ENCODE data around the gene PSMA5.

The PSMA5 gene

GRCh38 chr1:109354929-109355328, 71.3 kb downstream of the PSMA5 start:
- DNase-seq (ENCODE audit: extremely low spot score) = no peak
- POLR2A ChIA-PET = no interaction called here
- CTCF ChIA-PET = no interaction called here
- TF ChIP-seq, protein P1, sequence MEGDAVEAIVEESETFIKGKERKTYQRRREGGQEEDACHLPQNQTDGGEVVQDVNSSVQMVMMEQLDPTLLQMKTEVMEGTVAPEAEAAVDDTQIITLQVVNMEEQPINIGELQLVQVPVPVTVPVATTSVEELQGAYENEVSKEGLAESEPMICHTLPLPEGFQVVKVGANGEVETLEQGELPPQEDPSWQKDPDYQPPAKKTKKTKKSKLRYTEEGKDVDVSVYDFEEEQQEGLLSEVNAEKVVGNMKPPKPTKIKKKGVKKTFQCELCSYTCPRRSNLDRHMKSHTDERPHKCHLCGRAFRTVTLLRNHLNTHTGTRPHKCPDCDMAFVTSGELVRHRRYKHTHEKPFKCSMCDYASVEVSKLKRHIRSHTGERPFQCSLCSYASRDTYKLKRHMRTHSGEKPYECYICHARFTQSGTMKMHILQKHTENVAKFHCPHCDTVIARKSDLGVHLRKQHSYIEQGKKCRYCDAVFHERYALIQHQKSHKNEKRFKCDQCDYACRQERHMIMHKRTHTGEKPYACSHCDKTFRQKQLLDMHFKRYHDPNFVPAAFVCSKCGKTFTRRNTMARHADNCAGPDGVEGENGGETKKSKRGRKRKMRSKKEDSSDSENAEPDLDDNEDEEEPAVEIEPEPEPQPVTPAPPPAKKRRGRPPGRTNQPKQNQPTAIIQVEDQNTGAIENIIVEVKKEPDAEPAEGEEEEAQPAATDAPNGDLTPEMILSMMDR (IDR thresholded peaks at IDR 0.05; ENCODE audit: control extremely low read depth, extremely low read depth, low read depth, missing control alignments) = no peak

- TF ChIP-seq, protein P1 (IDR thresholded peaks at IDR 0.05; ENCODE audit: control extremely low read depth, extremely low read depth, low read depth, missing control alignments) = no peak
- ChIA-PET POLR2A (no interaction called here), CTCF (interaction anchor here (1.3 to 1.9 kb wide), 2 partner anchors 9 to 10 kb away, joined by 4 read pairs; no protein-coding TSS in a partner anchor)
- no peak for DNase-seq (ENCODE audit: extremely low spot score)
These were observed 74.8 kb downstream of the PSMA5 start for GRCh38 chr1:109351457-109351856.

GRCh38 chr1:109350655-109351054, 75.6 kb downstream of the PSMA5 start:
- TF ChIP-seq, protein P1 (IDR thresholded peaks at IDR 0.05; ENCODE audit: control extremely low read depth, extremely low read depth, low read depth, missing control alignments) = no peak
- CTCF ChIA-PET = interaction anchor here (0.9 to 1.5 kb wide), 2 partner anchors 29 to 73 kb away, joined by 4 read pairs; no protein-coding TSS in a partner anchor
- POLR2A ChIA-PET = no interaction called here
- no peak for DNase-seq (ENCODE audit: extremely low spot score)

DNA sequence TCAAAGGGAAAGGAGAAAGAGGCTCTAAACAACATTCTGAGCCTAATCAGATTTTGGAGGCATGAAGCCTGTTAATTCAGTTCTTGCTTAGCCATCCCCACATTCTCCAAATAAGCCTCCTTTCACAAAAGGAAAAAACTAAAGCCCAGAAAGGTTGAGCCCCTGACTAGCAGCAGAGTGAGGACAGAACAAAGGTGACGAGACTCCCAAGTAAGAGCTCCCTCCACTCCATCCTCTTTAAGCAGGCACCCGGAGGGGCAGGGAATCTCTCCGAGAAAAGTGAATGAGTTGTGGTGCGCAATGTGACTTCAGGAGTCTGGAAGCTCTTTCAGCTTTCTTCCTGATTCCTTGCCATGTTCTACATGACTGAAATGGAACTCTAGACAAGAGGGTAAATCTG, 76.1 kb downstream of the PSMA5 start:
- no peak for DNase-seq (ENCODE audit: extremely low spot score)
- ChIA-PET CTCF (interaction anchor here (0.9 to 1.5 kb wide), 2 partner anchors 29 to 73 kb away, joined by 4 read pairs; no protein-coding TSS in a partner anchor), POLR2A (no interaction called here)
- TF ChIP-seq, protein P1 (IDR thresholded peaks at IDR 0.05; ENCODE audit: control extremely low read depth, extremely low read depth, low read depth, missing control alignments) = no peak

All from GM10248 (cell line).